ENCODE data around the gene GHRL.
A peak's percentile ranks its signal among the peaks of the same experiment; 100 is the strongest.

DNA sequence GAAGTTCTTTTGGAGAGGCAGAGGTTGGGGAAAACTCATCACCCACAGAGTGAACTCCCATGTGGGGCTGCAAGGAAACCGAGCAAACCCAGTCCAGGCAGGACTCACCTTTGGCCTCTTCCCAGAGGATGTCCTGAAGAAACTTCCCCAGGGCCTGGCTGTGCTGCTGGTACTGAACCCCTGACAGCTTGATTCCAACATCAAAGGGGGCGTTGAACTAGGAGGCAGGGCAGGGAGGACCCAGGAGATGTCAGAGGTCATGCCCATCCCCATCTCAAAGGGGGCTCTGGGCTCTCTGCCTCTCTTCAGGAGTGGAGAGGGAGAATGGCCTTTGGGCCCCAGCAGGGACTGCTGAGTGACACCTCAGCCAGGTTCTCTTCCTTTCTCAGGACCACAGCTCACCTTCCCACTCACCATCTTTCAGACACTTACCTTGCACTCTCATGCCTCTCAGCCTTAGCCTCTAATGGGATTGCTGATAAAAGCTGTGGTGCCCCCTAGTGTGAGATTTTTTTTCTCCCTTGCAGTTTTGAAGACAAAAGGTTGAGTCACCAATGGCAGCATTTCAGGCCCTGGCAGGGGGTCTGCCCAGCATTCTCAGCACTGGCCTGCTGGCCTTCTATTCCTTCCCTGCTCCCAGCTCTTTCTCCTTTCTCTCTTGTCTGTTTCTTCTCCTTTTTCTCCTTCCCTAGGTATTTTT is 6.0 kb downstream of the GHRL start:
- TF ChIP-seq, protein P1, sequence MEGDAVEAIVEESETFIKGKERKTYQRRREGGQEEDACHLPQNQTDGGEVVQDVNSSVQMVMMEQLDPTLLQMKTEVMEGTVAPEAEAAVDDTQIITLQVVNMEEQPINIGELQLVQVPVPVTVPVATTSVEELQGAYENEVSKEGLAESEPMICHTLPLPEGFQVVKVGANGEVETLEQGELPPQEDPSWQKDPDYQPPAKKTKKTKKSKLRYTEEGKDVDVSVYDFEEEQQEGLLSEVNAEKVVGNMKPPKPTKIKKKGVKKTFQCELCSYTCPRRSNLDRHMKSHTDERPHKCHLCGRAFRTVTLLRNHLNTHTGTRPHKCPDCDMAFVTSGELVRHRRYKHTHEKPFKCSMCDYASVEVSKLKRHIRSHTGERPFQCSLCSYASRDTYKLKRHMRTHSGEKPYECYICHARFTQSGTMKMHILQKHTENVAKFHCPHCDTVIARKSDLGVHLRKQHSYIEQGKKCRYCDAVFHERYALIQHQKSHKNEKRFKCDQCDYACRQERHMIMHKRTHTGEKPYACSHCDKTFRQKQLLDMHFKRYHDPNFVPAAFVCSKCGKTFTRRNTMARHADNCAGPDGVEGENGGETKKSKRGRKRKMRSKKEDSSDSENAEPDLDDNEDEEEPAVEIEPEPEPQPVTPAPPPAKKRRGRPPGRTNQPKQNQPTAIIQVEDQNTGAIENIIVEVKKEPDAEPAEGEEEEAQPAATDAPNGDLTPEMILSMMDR (conservative IDR thresholded peaks at IDR 0.05; ENCODE audit: low read depth, low read length): peak; percentile 57
- no peak for TF ChIP-seq CEBPB (IDR thresholded peaks at IDR 0.05; ENCODE audit: low read depth, low read length)
- no peak for TF ChIP-seq POLR2A (IDR thresholded peaks at IDR 0.05; ENCODE audit: low read depth, low read length)
- TF ChIP-seq RAD21 (IDR thresholded peaks at IDR 0.05; ENCODE audit: low read length): peak; percentile 53
- TF ChIP-seq CHD1 (IDR thresholded peaks at IDR 0.05; ENCODE audit: low read depth, low read length): no peak
- TF ChIP-seq MXI1 (IDR thresholded peaks at IDR 0.05; ENCODE audit: borderline replicate concordance, low read depth, low read length): no peak
- TF ChIP-seq MAZ (IDR thresholded peaks at IDR 0.05; ENCODE audit: borderline replicate concordance, low read depth, low read length): no peak

All from IMR-90 (cell line).